ENCODE data around the gene ONECUT3.
"Not testable (repeated sequence)": the region's sequence is repeated elsewhere in the genome, so short reads cannot be mapped to it uniquely, and the experiment has no call there.

DNA sequence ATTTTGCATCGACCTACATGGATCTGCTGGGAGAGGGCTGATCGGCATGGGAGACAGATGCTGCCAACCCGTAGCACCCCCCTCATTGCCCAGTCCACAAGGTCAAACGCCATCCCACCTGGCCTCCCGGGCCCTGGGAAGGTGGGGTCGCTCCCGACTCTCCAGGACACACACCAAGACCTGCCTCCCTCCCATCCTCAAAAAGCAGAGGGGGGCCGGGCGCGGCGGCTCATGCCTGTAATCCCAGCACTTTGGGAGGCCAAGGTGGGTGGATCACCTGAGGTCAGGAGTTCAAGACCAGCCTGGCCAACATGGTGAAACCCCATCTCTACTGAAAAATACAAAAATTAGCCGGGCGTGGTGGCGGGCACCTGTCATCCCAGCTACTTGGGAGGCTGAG lies 46.7 kb upstream of the ONECUT3 start:
- not testable (repeated sequence) for TF ChIP-seq POLR2A (IDR thresholded peaks at IDR 0.05; ENCODE audit: low read length); GATA1 (IDR thresholded peaks at IDR 0.05; ENCODE audit: low read depth, low read length)
